HEK293 (cell line): ENCODE data around the gene PBXIP1.

Experiments used
- AEBP2 ChIP-seq: fragments of 450-650 bp; formaldehyde crosslinking; IDR thresholded peaks from 2 replicates; pipeline ENCODE4 v1.5.1; 2016; ENCODE audit warnings: missing biosample characterization, missing genetic modification characterization, borderline replicate concordance
- BCL6B ChIP-seq: fragments of 450-650 bp; formaldehyde crosslinking; IDR thresholded peaks from 2 replicates; pipeline ENCODE4 v1.5.1; 2017; ENCODE audit warnings: missing biosample characterization, missing genetic modification characterization
- CTCF ChIP-seq: fragments of 450-650 bp; formaldehyde crosslinking; IDR thresholded peaks from 2 replicates; pipeline ENCODE4 v1.5.1; 2016; ENCODE audit warnings: missing biosample characterization, missing genetic modification characterization
- GLI2 ChIP-seq: fragments of 450-650 bp; formaldehyde crosslinking; IDR thresholded peaks from 2 replicates; pipeline ENCODE4; 2017; ENCODE audit warnings: missing biosample characterization, missing genetic modification characterization, low read depth, borderline replicate concordance
- KLF8 ChIP-seq: fragments of 450-650 bp; formaldehyde crosslinking; IDR thresholded peaks from 2 replicates; pipeline ENCODE4 v1.5.1; 2016; ENCODE audit warnings: missing biosample characterization, missing genetic modification characterization
- REST ChIP-seq: fragments of 450-650 bp; formaldehyde crosslinking; IDR thresholded peaks from 2 replicates; pipeline ENCODE4 v1.5.1; 2016; ENCODE audit warnings: missing biosample characterization, missing genetic modification characterization
- TRIM28 ChIP-seq: IDR thresholded peaks from 2 replicates; pipeline ENCODE4 v1.6.1; 2011; ENCODE audit warnings: low read length, control low read depth, borderline replicate concordance
- YY1 ChIP-seq: fragments of 450-650 bp; formaldehyde crosslinking; IDR thresholded peaks from 2 replicates; pipeline ENCODE4 v1.5.1; 2018; ENCODE audit warnings: missing biosample characterization, missing genetic modification characterization
- ZBTB6 ChIP-seq: fragments of 450-650 bp; formaldehyde crosslinking; IDR thresholded peaks from 2 replicates; pipeline ENCODE4 v1.5.1; 2017; ENCODE audit warnings: missing biosample characterization, missing genetic modification characterization
- ZEB2 ChIP-seq: fragments of 450-650 bp; formaldehyde crosslinking; IDR thresholded peaks from 2 replicates; pipeline ENCODE4 v1.5.1; 2016; ENCODE audit warnings: missing biosample characterization, missing genetic modification characterization
- ZNF202 ChIP-seq: fragments of 450-650 bp; formaldehyde crosslinking; IDR thresholded peaks from 2 replicates; pipeline ENCODE4 v1.5.1; 2016; ENCODE audit warnings: missing biosample characterization, missing genetic modification characterization, borderline replicate concordance
- ZNF23 ChIP-seq: fragments of 450-650 bp; formaldehyde crosslinking; IDR thresholded peaks from 2 replicates; pipeline ENCODE4 v1.5.1; 2016; ENCODE audit warnings: missing biosample characterization, missing genetic modification characterization, borderline replicate concordance
- ZNF302 ChIP-seq: fragments of 450-650 bp; formaldehyde crosslinking; IDR thresholded peaks from 2 replicates; pipeline ENCODE4 v1.5.1; 2016; ENCODE audit warnings: missing biosample characterization, missing genetic modification characterization, low read depth
- ZNF416 ChIP-seq: fragments of 450-650 bp; formaldehyde crosslinking; IDR thresholded peaks from 2 replicates; pipeline ENCODE4 v1.5.1; 2016; ENCODE audit warnings: missing biosample characterization, missing genetic modification characterization
- ZNF473 ChIP-seq: fragments of 450-650 bp; formaldehyde crosslinking; IDR thresholded peaks from 2 replicates; pipeline ENCODE4 v1.5.1; 2017; ENCODE audit warnings: missing biosample characterization, missing genetic modification characterization
- ZNF48 ChIP-seq: fragments of 450-650 bp; formaldehyde crosslinking; IDR thresholded peaks from 2 replicates; pipeline ENCODE4 v1.5.1; 2016; ENCODE audit warnings: missing biosample characterization, missing genetic modification characterization
- ZNF510 ChIP-seq: fragments of 450-650 bp; formaldehyde crosslinking; IDR thresholded peaks from 2 replicates; pipeline ENCODE4 v1.5.1; 2018; ENCODE audit warnings: mild to moderate bottlenecking, missing genetic modification characterization, missing biosample characterization; ENCODE audit not compliant: insufficient replicate concordance
- ZNF530 ChIP-seq: fragments of 450-650 bp; formaldehyde crosslinking; IDR thresholded peaks from 2 replicates; pipeline ENCODE4 v1.5.1; 2016; ENCODE audit warnings: low read depth, missing biosample characterization, missing genetic modification characterization
- ZNF548 ChIP-seq: fragments of 450-650 bp; formaldehyde crosslinking; IDR thresholded peaks from 2 replicates; pipeline ENCODE4 v1.5.1; 2016; ENCODE audit warnings: missing biosample characterization, missing genetic modification characterization
- ZNF585B ChIP-seq: fragments of 450-650 bp; formaldehyde crosslinking; IDR thresholded peaks from 2 replicates; pipeline ENCODE4 v1.5.1; 2016; ENCODE audit warnings: missing biosample characterization, missing genetic modification characterization
- ZNF621 ChIP-seq: fragments of 450-650 bp; formaldehyde crosslinking; IDR thresholded peaks from 2 replicates; pipeline ENCODE4 v1.5.1; 2017; ENCODE audit warnings: missing biosample characterization, missing genetic modification characterization
- ZNF707 ChIP-seq: fragments of 450-650 bp; formaldehyde crosslinking; IDR thresholded peaks from 2 replicates; pipeline ENCODE4 v1.5.1; 2016; ENCODE audit warnings: missing biosample characterization, missing genetic modification characterization
- ZNF791 ChIP-seq: fragments of 450-650 bp; formaldehyde crosslinking; IDR thresholded peaks from 2 replicates; pipeline ENCODE4 v1.5.1; 2016; ENCODE audit warnings: missing biosample characterization, missing genetic modification characterization
- TF ChIP-seq, protein P1 (sequence below): fragments of 450-650 bp; formaldehyde crosslinking; IDR thresholded peaks from 2 replicates; pipeline ENCODE4 v1.5.1; 2016; ENCODE audit warnings: missing biosample characterization, missing genetic modification characterization
- TF ChIP-seq, protein P2 (sequence below): fragments of 450-650 bp; formaldehyde crosslinking; IDR thresholded peaks from 2 replicates; pipeline ENCODE4 v1.5.1; 2016; ENCODE audit warnings: missing biosample characterization, missing genetic modification characterization, low read depth
- TF ChIP-seq, protein P3 (sequence below): fragments of 450-650 bp; formaldehyde crosslinking; IDR thresholded peaks from 2 replicates; pipeline ENCODE4 v1.5.1; 2017; ENCODE audit warnings: missing biosample characterization, missing genetic modification characterization

The PBXIP1 gene

GRCh38 chr1:155003227-155003765 lies 47.4 kb upstream of the PBXIP1 start (continued):
- TF ChIP-seq BCL6B (tag by site-specific recombination) (no peak), ZNF707 (no peak), ZNF585B (tag by site-specific recombination) (no peak), ZEB2 (tag by site-specific recombination) (peak; percentile 37; the same call in 1 of the 2 replicates), ZBTB6 (no peak; the same call in 1 of the 2 replicates), CTCF (tag by site-specific recombination) (peak; percentile 47; the same call in 1 of the 2 replicates), ZNF530 (tag by site-specific recombination) (no peak), ZNF202 (tag by site-specific recombination) (no peak), GLI2 (tag by site-specific recombination) (no peak), ZNF621 (tag by site-specific recombination) (no peak), ZNF48 (tag by site-specific recombination) (no peak), ZNF302 (tag by site-specific recombination) (no peak), ZNF23 (tag by site-specific recombination) (no peak), TRIM28 (no peak), AEBP2 (no peak), ZNF473 (tag by site-specific recombination) (no peak), KLF8 (tag by site-specific recombination) (no peak), ZNF510 (tag by site-specific recombination) (no peak), ZNF791 (tag by site-specific recombination) (no peak), REST (tag by site-specific recombination) (0 out of 2 replicates have a peak, but pooled peaks have one; percentile 1), ZNF548 (tag by site-specific recombination) (no peak), YY1 (tag by site-specific recombination) (no peak), ZNF416 (tag by site-specific recombination) (no peak)
- TF ChIP-seq, protein P1, sequence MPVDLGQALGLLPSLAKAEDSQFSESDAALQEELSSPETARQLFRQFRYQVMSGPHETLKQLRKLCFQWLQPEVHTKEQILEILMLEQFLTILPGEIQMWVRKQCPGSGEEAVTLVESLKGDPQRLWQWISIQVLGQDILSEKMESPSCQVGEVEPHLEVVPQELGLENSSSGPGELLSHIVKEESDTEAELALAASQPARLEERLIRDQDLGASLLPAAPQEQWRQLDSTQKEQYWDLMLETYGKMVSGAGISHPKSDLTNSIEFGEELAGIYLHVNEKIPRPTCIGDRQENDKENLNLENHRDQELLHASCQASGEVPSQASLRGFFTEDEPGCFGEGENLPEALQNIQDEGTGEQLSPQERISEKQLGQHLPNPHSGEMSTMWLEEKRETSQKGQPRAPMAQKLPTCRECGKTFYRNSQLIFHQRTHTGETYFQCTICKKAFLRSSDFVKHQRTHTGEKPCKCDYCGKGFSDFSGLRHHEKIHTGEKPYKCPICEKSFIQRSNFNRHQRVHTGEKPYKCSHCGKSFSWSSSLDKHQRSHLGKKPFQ (tag by site-specific recombination): no peak
- TF ChIP-seq, protein P2, sequence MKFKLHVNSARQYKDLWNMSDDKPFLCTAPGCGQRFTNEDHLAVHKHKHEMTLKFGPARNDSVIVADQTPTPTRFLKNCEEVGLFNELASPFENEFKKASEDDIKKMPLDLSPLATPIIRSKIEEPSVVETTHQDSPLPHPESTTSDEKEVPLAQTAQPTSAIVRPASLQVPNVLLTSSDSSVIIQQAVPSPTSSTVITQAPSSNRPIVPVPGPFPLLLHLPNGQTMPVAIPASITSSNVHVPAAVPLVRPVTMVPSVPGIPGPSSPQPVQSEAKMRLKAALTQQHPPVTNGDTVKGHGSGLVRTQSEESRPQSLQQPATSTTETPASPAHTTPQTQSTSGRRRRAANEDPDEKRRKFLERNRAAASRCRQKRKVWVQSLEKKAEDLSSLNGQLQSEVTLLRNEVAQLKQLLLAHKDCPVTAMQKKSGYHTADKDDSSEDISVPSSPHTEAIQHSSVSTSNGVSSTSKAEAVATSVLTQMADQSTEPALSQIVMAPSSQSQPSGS: no peak
- TF ChIP-seq, protein P3, sequence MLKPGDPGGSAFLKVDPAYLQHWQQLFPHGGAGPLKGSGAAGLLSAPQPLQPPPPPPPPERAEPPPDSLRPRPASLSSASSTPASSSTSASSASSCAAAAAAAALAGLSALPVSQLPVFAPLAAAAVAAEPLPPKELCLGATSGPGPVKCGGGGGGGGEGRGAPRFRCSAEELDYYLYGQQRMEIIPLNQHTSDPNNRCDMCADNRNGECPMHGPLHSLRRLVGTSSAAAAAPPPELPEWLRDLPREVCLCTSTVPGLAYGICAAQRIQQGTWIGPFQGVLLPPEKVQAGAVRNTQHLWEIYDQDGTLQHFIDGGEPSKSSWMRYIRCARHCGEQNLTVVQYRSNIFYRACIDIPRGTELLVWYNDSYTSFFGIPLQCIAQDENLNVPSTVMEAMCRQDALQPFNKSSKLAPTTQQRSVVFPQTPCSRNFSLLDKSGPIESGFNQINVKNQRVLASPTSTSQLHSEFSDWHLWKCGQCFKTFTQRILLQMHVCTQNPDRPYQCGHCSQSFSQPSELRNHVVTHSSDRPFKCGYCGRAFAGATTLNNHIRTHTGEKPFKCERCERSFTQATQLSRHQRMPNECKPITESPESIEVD (tag by site-specific recombination): no peak
